ENCODE results near the gene NUP214.
"Not testable (repeated sequence)": the region's sequence is repeated elsewhere in the genome, so short reads cannot be mapped to it uniquely, and the experiment has no call there.

The NUP214 gene

GRCh38 chr9:131266266-131267229, 141.2 kb downstream of the NUP214 start:
- DNase-seq: peak; percentile 69

- peak; percentile 68 for DNase-seq
Measured at GRCh38 chr9:131270171-131271015, 145.0 kb downstream of the NUP214 start.

DNA sequence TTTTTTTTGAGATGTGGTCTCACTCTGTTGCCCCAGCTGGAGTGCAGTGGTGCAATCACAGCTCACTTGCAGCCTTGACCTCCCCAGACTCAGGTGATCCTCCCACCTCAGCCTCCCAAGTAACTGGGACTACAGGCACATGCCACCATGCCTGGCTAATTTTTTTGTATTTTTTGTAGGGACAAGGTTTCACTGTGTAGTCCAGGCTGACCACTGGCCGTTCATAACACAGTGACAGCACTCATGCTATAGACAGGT, 145.6 kb downstream of the NUP214 start:
- DNase-seq: not testable (repeated sequence)

DNA sequence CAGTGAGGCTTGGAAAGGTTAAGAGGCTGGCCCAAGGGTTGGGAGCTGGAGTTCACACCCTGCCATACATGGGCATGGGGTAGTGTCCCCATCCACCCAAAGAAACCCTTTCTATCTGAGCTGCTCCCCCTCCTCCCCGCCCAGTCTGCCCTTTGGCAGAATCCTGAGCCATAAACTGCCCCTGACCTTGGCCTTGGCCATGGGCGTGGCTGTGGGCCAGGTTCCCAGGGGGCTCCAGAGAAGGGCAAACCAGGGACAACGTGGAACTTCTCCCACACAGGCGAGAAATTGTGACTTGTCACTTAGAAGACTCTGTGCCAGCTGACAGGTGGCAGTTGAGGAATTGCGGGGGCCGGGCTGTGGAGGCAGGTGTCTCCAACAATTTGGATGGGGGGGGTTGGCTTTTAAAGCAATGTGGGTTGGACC, 146.1 kb downstream of the NUP214 start:
- DNase-seq: no peak

- peak; percentile 14 for DNase-seq
Measured at GRCh38 chr9:131272212-131272611, 146.8 kb downstream of the NUP214 start.

DNA sequence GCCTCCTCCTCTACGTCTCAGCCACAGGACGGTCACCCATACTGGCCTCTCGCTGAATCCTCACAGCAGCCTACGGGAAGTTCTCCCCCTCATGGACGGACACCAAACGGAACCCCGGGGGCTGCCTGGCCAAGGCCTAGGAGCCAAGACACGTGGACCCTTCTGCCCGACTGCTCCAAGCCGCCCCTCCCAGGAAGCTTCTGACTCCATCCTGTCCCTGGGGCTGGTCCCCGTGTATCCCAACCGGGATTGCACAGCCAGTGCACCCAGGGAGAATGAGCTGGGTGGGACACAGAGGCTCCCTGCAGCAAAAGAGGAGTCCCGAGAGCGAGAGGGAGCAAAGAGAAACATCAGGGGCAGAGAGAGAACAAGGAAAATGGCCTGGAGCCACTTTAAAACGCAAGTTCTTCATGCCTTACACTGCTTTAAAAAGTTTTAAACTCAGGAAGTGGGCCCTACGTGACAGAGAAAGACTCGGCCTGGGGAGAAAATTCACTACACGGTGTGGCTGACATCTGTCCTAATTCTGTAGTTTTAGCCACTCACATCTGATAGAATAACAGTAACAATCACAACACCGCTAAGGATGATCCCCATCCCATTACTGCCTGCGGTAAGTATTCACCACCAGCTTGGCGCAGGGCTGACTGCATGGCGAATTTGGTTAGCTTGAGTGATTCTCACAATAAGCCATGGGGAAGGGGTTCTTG, 147.9 kb downstream of the NUP214 start:
- DNase-seq: peak; percentile 42

DNA sequence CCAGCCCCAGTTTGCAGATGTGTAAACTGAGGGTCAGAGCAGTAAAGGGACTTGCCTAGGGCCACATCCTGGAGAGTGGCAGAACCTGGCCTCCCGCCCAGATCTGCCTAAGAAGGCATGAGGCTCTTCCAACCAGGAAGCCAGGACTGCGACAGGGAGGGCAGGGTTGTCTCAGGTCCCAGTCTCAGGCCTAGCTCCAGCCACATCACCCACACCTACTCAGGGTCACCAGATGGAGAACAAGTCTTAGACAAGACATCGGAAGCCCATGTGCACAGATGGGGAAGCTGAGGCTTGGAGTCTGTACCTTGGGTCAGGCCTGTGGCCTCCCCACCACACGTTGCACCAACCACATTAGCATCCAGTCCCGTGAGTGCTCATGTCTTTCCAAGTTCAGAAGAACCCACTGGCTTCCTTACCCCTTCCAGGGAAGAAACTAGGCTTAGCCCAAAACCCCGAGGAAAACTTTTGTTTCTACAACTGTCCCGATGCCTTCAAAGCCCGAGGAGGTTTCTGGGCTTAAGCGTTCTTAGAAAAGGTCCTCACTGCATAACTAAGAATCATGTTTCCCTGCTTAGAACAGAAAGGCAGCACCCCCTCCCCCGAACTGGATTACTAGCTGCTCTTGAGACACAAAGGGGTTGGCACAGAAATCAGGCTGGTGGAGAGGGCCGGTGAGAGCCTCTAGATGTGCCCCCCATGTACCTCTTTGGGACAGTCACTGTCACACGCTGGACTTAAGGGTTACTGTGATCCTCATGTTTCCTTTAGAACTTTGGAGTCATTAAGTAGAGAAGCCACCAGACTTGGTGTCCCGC, 148.7 kb downstream of the NUP214 start:
- DNase-seq: peak; percentile 29

DNA sequence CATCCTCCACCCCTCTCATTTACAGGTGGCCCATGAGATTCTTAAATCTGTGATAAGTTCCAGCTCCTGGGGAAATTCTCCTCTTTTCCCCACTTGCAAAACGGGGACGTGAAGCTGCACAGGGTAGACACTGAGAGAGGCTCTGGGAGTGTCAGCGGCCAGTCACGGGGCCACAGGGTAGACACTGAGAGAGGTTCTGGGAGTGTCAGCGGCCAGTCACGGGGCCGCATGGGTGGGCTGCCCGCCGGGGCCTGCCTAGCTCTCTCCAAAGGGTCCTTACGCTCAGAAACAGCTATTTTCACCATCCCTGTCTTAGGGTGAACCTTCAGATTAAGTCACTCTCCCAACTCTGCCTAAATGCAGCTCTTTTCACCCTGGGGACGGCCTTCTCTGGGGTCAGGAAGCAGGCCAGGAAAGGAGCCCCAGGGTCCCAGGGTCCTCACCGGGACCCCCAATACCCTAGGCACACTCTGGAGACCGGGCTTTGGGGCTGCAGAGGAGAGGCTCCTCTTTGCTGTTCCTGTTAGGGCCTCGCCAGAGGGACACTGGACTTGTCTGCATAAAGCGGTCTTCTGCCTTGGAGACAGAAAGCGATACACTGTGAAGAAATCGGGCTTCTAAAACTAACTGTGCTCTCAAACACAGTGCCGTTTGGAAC, 149.4 kb downstream of the NUP214 start:
- DNase-seq: peak; percentile 42

- peak; percentile 42 for DNase-seq
Measured at GRCh38 chr9:131275332-131276093, 150.1 kb downstream of the NUP214 start.

DNA sequence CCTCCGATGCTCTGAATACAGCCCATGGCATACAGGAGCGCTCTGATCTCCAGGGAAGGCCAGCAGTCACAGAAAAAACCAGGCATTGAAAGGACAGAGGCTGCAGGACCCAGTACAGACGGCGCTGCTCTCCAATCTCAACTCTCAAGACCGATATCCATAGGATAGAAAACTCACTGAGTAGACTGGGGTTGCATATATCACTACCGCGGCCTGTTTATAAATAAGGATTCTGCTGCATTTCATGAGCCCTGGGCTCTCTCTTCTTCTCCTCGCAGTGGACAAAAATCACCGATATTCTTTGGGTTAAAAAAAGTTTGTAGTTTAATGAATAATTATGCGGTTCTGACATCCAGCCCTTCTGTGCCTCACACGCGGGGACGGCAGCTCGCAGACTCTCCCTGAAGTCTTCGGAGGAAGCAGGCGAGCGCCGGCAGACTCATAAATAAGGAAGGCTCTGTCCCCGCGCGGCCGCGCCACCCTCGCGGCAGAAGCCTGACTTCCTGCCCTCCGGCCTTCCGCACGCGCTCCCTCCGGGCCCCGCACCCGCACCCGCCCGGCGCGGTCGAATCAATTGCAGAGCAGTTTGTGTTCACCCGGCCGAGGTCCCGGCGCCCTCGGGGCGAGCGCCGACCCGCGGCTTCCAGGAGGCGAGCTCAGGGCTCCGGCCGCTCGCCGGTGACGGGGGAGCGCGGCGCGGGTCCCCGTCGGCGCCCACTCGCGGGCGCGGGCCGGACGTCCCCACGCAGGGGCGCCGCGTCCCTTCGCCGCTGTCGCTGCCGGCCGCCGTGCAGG, 150.9 kb downstream of the NUP214 start, which contains the start of gene FAM78A:
Gene FAM78A (minus strand): TSS at position 417 of the 795 bp plus-strand sequence. CDS start 331 bp downstream, at position 86.
- DNase-seq: peak; percentile 72

- DNase-seq: peak; percentile 63
Measured at GRCh38 chr9:131276891-131277286, 151.5 kb downstream of the NUP214 start.

- peak; percentile 44 for DNase-seq
Measured at GRCh38 chr9:131277287-131277909, 152.0 kb downstream of the NUP214 start.

GRCh38 chr9:131277910-131278701, 152.7 kb downstream of the NUP214 start:
- DNase-seq: peak; percentile 81

DNA sequence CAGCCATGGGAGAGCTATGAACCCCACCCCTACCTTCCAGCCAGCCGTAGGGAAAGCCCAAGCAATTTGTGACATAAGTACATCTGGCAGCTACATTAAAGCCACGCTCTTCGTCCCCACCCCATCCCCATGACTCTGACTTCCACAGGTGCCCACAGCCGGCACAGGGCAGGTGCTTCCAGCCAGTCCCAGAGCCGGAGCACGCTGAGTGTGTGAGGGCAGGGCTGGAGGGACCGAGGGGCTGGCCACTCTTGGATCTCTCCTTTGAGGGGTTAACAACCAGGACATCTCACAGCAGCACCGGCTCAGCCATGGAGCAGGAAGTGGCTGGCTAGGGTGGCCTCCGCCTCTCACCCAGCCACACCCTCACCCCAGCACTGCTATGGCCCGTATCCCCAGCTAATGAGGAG, 153.3 kb downstream of the NUP214 start:
- peak; percentile 48 for DNase-seq

- no peak for DNase-seq
Measured at GRCh38 chr9:131279196-131279862, 153.9 kb downstream of the NUP214 start.

GRCh38 chr9:131279863-131280570, 154.6 kb downstream of the NUP214 start:
- DNase-seq: no peak

GRCh38 chr9:131280660-131281059, 155.3 kb downstream of the NUP214 start:
- no peak for DNase-seq

Measured in CD4-positive, alpha-beta T cell treated with Interleukin-6 for 4 hours (primary cell).